H7 (cell line): ENCODE measurements around the gene ALPL. TPM values are rescaled to one million over a fixed set of nuclear protein-coding genes. Genes with fewer than 3 reads are reported as not detected.
"Not testable (repeated sequence)": the region's sequence is repeated elsewhere in the genome, so short reads cannot be mapped to it uniquely, and the experiment has no call there.

ENCODE experiments used
- DNase-seq: peaks from one replicate; pipeline ENCODE4 v3.0.0; 2012
- H3K27me3 ChIP-seq: 2 replicates; pipeline ENCODE4 v1.6.0; 2011; ENCODE audit warnings: mild to moderate bottlenecking, low read length; ENCODE audit not compliant: control insufficient read depth, insufficient read depth
- H3K36me3 ChIP-seq: replicated peaks from 2 replicates; pipeline ENCODE4 v1.5.1; 2011; ENCODE audit warnings: low read length; ENCODE audit not compliant: control insufficient read depth, insufficient read depth
- H3K4me3 ChIP-seq: 2 replicates; pipeline ENCODE4 v1.5.1; 2011; ENCODE audit warnings: low read depth, mild to moderate bottlenecking, control low read depth, low read length, moderate library complexity; ENCODE audit not compliant: insufficient read depth
- total RNA-seq: library from RNA; depleted of rRNA; stranded (reverse); fragments of >200 nt; shearing (Covaris generic); gene quantifications from 2 replicates; pipeline ENCODE4 v1.2.3, GENCODE V29; 2014

Gene ALPL
- total RNA-seq, 1 experiment from 2014 or later, result 187 TPM

- DNase-seq, result no peak
- H3K4me3 ChIP-seq, result no peak overlapping the region
- no peaks in the 10 kb centered on the region for H3K36me3 ChIP-seq
- H3K27me3 ChIP-seq, result no peaks in the 10 kb centered on the region
These were observed 8.6 kb downstream of the ALPL start for GRCh38 chr1:21517660-21518480.

GRCh38 chr1:21518774-21519455, 9.7 kb downstream of the ALPL start:
- Histone ChIP-seq H3K36me3 (no peaks in the 10 kb centered on the region), H3K27me3 (no peaks in the 10 kb centered on the region), H3K4me3 (no peak overlapping the region)
- DNase-seq, result peak; percentile 40

- H3K4me3 ChIP-seq, H3K36me3 ChIP-seq, H3K27me3 ChIP-seq, DNase-seq: not testable (repeated sequence)
These were observed 10.4 kb downstream of the ALPL start for GRCh38 chr1:21519486-21520070.

GRCh38 chr1:21520899-21521716, 11.9 kb downstream of the ALPL start:
- DNase-seq, result no peak
- Histone ChIP-seq H3K27me3 (no peaks in the 10 kb centered on the region), H3K4me3 (no peak overlapping the region), H3K36me3 (no peaks in the 10 kb centered on the region)

- DNase-seq, result no peak
- Histone ChIP-seq H3K36me3 (no peaks in the 10 kb centered on the region), H3K4me3 (no peak overlapping the region), H3K27me3 (no peaks in the 10 kb centered on the region)
These were observed 12.5 kb downstream of the ALPL start for GRCh38 chr1:21521717-21522060.

GRCh38 chr1:21522525-21523038, 13.4 kb downstream of the ALPL start:
- DNase-seq, result no peak
- no peaks in the 10 kb centered on the region for H3K36me3 ChIP-seq
- H3K27me3 ChIP-seq, result no peaks in the 10 kb centered on the region
- no peak overlapping the region for H3K4me3 ChIP-seq

- DNase-seq, result no peak
- H3K36me3 ChIP-seq, result no peaks in the 10 kb centered on the region
- no peak overlapping the region for H3K4me3 ChIP-seq
- no peaks in the 10 kb centered on the region for H3K27me3 ChIP-seq
These were observed 14.1 kb downstream of the ALPL start for GRCh38 chr1:21523297-21523813.

- no peaks in the 10 kb centered on the region for H3K36me3 ChIP-seq
- no peaks in the 10 kb centered on the region for H3K27me3 ChIP-seq
- DNase-seq, result no peak
- no peak overlapping the region for H3K4me3 ChIP-seq
These were observed 15.0 kb downstream of the ALPL start for GRCh38 chr1:21524220-21524619.

- Histone ChIP-seq H3K4me3 (no peak overlapping the region), H3K36me3 (no peaks in the 10 kb centered on the region), H3K27me3 (no peaks in the 10 kb centered on the region)
- DNase-seq, result no peak
These were observed 15.6 kb downstream of the ALPL start for GRCh38 chr1:21524686-21525339.

GRCh38 chr1:21525340-21525717, 16.1 kb downstream of the ALPL start:
- no peak overlapping the region for H3K4me3 ChIP-seq
- DNase-seq, result no peak
- H3K27me3 ChIP-seq, result no peaks in the 10 kb centered on the region
- no peaks in the 10 kb centered on the region for H3K36me3 ChIP-seq

GRCh38 chr1:21526441-21526840, 17.2 kb downstream of the ALPL start:
- no peak for DNase-seq
- Histone ChIP-seq H3K4me3 (no peak overlapping the region), H3K36me3 (no peaks in the 10 kb centered on the region), H3K27me3 (no peaks in the 10 kb centered on the region)

- Histone ChIP-seq H3K27me3 (no peaks in the 10 kb centered on the region), H3K4me3 (no peak overlapping the region), H3K36me3 (no peaks in the 10 kb centered on the region; the same call in 1 of the 2 replicates)
- no peak for DNase-seq
These were observed 21.3 kb downstream of the ALPL start for GRCh38 chr1:21530368-21531016.

- no peaks in the 10 kb centered on the region for H3K27me3 ChIP-seq
- no peak overlapping the region for H3K4me3 ChIP-seq
- no peaks in the 10 kb centered on the region; the same call in 1 of the 2 replicates for H3K36me3 ChIP-seq
- DNase-seq, result no peak
These were observed 22.0 kb downstream of the ALPL start for GRCh38 chr1:21531241-21531640.
